GM12878 (cell line): Measurements from ENCODE around the gene TSPAN19. TPM values are rescaled to one million over a fixed set of nuclear protein-coding genes. Genes with fewer than 3 reads are reported as not detected.

ENCODE experiments used
- ATAC-seq: fragments of 200-7000 bp; cut with Tn5 transposase; 3 replicates; pipeline ENCODE4 v1.9.1; 2020; ENCODE audit warnings: mild to moderate bottlenecking, moderate library complexity
- BruUV-seq: library from RNA; stranded (reverse); fragments of 400-500 nt; replicated peaks from 2 replicates; lab custom pipeline; 2021; lab: Mats Ljungman, UMichigan
- CTCF ChIA-PET: fragments of 300-600 bp; sonication (Branson Sonifier 250); formaldehyde crosslinking; extraction: SDS; loops from one replicate; lab custom pipeline; 2021; ENCODE audit warnings: inconsistent platforms; lab: Yijun Ruan, JAX
- POLR2A ChIA-PET: fragments of 350-600 bp; formaldehyde crosslinking; extraction: SDS; loops from one replicate; lab custom pipeline; 2021; ENCODE audit warnings: inconsistent platforms; lab: Charles Lee
- RAD21 ChIA-PET: fragments of 300-600 bp; sonication (Branson Sonifier 250); formaldehyde crosslinking; loops from one replicate; lab custom pipeline; 2023; ENCODE audit warnings: antibody characterized with exemption; ENCODE audit not compliant: unreplicated experiment; lab: Charles Lee
- SMC1A ChIA-PET: fragments of 300-600 bp; sonication (Branson Sonifier 250); formaldehyde crosslinking; loops from one replicate; lab custom pipeline; 2023; ENCODE audit not compliant: unreplicated experiment, uncharacterized antibody; lab: Charles Lee
- DNase-seq: peaks from one replicate; pipeline ENCODE4 v3.0.0-alpha.2; 2011; ENCODE audit warnings: low read depth, low spot score
- FAIRE-seq: peaks from 3 replicates; lab custom pipeline; 2011; peaks lifted over from hg19 to GRCh38; lab: Jason Lieb, UNC
- H2AFZ ChIP-seq: 2 replicates; pipeline ENCODE4 v1.6.0; 2011; ENCODE audit warnings: low read depth, low read length, control low read depth; ENCODE audit not compliant: control insufficient read depth
- H3K27ac ChIP-seq: 2 replicates; pipeline ENCODE4 v1.5.1; 2011; ENCODE audit warnings: control low read depth; ENCODE audit not compliant: control insufficient read depth, insufficient read depth
- H3K27me3 ChIP-seq, 2 experiments: replicated peaks in 1 of 2; 2 replicates each; pipeline versions ENCODE4 v1.6.0 to v1.6.1; 2011; ENCODE audit warnings: low read length in 1 of 2; ENCODE audit not compliant: control insufficient read depth in 2 of 2, insufficient read depth in 2 of 2
- H3K36me3 ChIP-seq, 2 experiments: 2 replicates each; pipeline ENCODE4 v1.5.1; 2011; ENCODE audit warnings: low read length in 1 of 2; ENCODE audit not compliant: control insufficient read depth in 2 of 2, insufficient read depth in 2 of 2
- H3K4me1 ChIP-seq: 2 replicates; pipeline ENCODE4 v1.6.1; 2011; ENCODE audit warnings: mild to moderate bottlenecking, low read length, moderate library complexity, mixed read lengths; ENCODE audit not compliant: control insufficient read depth, insufficient read depth
- H3K4me2 ChIP-seq: 2 replicates; pipeline ENCODE4 v1.6.0; 2011; ENCODE audit warnings: control low read depth; ENCODE audit not compliant: control insufficient read depth, insufficient read depth
- H3K4me3 ChIP-seq: fragments of 200-600 bp; sonication (generic); 2 replicates; pipeline ENCODE4 v1.5.1; 2016
- H3K79me2 ChIP-seq: 2 replicates; pipeline ENCODE4 v1.6.0; 2011; ENCODE audit warnings: low read length; ENCODE audit not compliant: control insufficient read depth, insufficient read depth
- H3K9ac ChIP-seq: 2 replicates; pipeline ENCODE4 v1.8.0; 2011; ENCODE audit warnings: low read length, control low read depth, mixed read lengths; ENCODE audit not compliant: control insufficient read depth, insufficient read depth
- H3K9me3 ChIP-seq: replicated peaks from 3 replicates; pipeline ENCODE4 v1.5.1; 2011; ENCODE audit warnings: mild to moderate bottlenecking, low read length; ENCODE audit not compliant: control insufficient read depth, insufficient read depth
- H4K20me1 ChIP-seq: 2 replicates; pipeline ENCODE4 v1.6.0; 2011; ENCODE audit not compliant: control insufficient read depth, insufficient read depth
- CTCF ChIP-seq, 3 experiments: IDR thresholded peaks in 2 of 3; conservative IDR thresholded peaks in 1 of 3; 2 replicates each; pipeline ENCODE4 v1.5.1; 2011; ENCODE audit warnings: low read depth in 3 of 3, low read length in 3 of 3, mild to moderate bottlenecking in 3 of 3, control low read depth in 2 of 3, moderate library complexity in 2 of 3, inconsistent platforms in 1 of 3, mixed read lengths in 1 of 3; ENCODE audit not compliant: control insufficient read depth in 2 of 3, insufficient read depth in 1 of 3; ENCODE audit errors: extremely low read depth in 1 of 3
- MAX ChIP-seq: IDR thresholded peaks from 2 replicates; pipeline ENCODE4 v1.6.1; 2012; ENCODE audit warnings: low read depth, low read length, improper control_type of control experiment
- NFYA ChIP-seq: IDR thresholded peaks from 2 replicates; pipeline ENCODE4 v1.6.1; 2011; ENCODE audit warnings: low read depth, mild to moderate bottlenecking, low read length, improper control_type of control experiment, borderline replicate concordance
- RCOR1 ChIP-seq: conservative IDR thresholded peaks from 2 replicates; pipeline ENCODE4 v1.6.1; 2012; ENCODE audit warnings: low read depth, low read length, improper control_type of control experiment
- SIX5 ChIP-seq: IDR thresholded peaks from 2 replicates; pipeline ENCODE4 v1.6.1; 2011; ENCODE audit warnings: mild to moderate bottlenecking, low read depth, low read length, moderate library complexity; ENCODE audit not compliant: severe bottlenecking
- SMC3 ChIP-seq: IDR thresholded peaks from 2 replicates; pipeline ENCODE4 v1.6.1; 2011; ENCODE audit warnings: low read length, improper control_type of control experiment, borderline replicate concordance
- TARDBP ChIP-seq: IDR thresholded peaks from 2 replicates; pipeline ENCODE4 v1.6.1; 2016; ENCODE audit warnings: borderline replicate concordance
- TCF7 ChIP-seq: IDR thresholded peaks from 2 replicates; pipeline ENCODE4 v1.6.1; 2014; ENCODE audit warnings: antibody characterized with exemption, borderline replicate concordance
- ZZZ3 ChIP-seq: IDR thresholded peaks from 2 replicates; pipeline ENCODE4 v1.6.1; 2011; ENCODE audit warnings: low read depth; ENCODE audit not compliant: control insufficient read depth, insufficient read length
- WGBS: methylation state at CpG from one replicate; pipeline ENCODE4 v1.1.6; 2016; ENCODE audit warnings: low lambda C conversion rate; ENCODE audit not compliant: insufficient replicate concordance, insufficient coverage; ENCODE audit errors: missing lambda C conversion rate; 5-methylcytosine and 5-hydroxymethylcytosine counted together
- in situ Hi-C: fragments of 300-500 bp; cut with MboI; formaldehyde crosslinking; loops from 9 replicates; pipeline ENCODE4 v1.14.3; 2018; ENCODE audit warnings: mixed read lengths
- intact Hi-C: fragments of 100-400 bp; cut with micrococcal nuclease; formaldehyde crosslinking; loops from one replicate; pipeline ENCODE4 v1.14.2; 2022; ENCODE audit not compliant: unreplicated experiment
- polyA plus RNA-seq, 11 experiments: library from polyadenylated mRNA; depleted of rRNA in 4 of 11; unstranded in 6 of 11; stranded (reverse) in 5 of 11; fragments of >200 nt; fragmentation: Nextera tagmentation in 4 of 11; fragmentation: Illumina TruSeq in 1 of 11; extraction: Ambion mirVana in 4 of 11; extraction: Trizol in 1 of 11; gene quantifications; 1 replicate in 1 of 11; 2 replicates in 10 of 11; pipeline versions ENCODE4 v1.2.1 to v1.2.3, GENCODE V29; 2011 to 2016; ENCODE audit warnings: inconsistent platforms in 2 of 11, missing spikeins in 2 of 11, low read depth in 1 of 11
- total RNA-seq, 4 experiments: library from RNA; depleted of rRNA in 3 of 4; stranded (reverse); fragments of >200 nt in 3 of 4; fragmentation: Illumina TruSeq in 1 of 4; extraction: Trizol in 1 of 4; gene quantifications; 2 replicates each; pipeline versions ENCODE4 v1.2.1 to v1.2.3, GENCODE V29; 2013 to 2021

TSPAN19 gene
- total and polyA plus RNA-seq, 10 of the 15 experiments (the other 5 are each of a cell fraction or from before 2014, with no cell fraction given) = not detected

- SMC1A ChIA-PET = interaction anchor here (1.4 kb wide), 1 partner anchor 12 kb away, joined by 4 read pairs; no protein-coding TSS in a partner anchor
- Histone ChIP-seq H3K27me3 (no peaks in the 10 kb centered on the region), H3K27ac (no peak overlapping the region), H3K36me3 (no peaks in the 10 kb centered on the region), H3K4me3 (no peak overlapping the region), H3K4me2 (no peak overlapping the region; the same call in 1 of the 2 replicates), H3K9ac (no peak overlapping the region), H2AFZ (peak overlapping the region; percentile 53), H3K9me3 (no peaks in the 10 kb centered on the region), H3K79me2 (no peaks in the 10 kb centered on the region), H3K4me1 (no peaks in the 10 kb centered on the region), H4K20me1 (no peaks in the 10 kb centered on the region)
- POLR2A ChIA-PET = no interaction called here
- intact Hi-C loops (no loop called here), in situ Hi-C loops (no loop called here)
- BruUV-seq = no TSS peak
- ATAC-seq (peak; percentile 41; the same call in 2 of the 3 replicates), DNase-seq (no peak), FAIRE-seq (no peak)
- CTCF ChIA-PET = interaction anchor here (1.0 to 12.7 kb wide), 4 partner anchors 8 to 163 kb away, joined by 3 to 203 read pairs (median 6); no protein-coding TSS in a partner anchor
- RAD21 ChIA-PET = no interaction called here
- WGBS = 0% methylated on average over 3 of the region's 3 CpGs
- TF ChIP-seq MAX (no peak), CTCF (IDR thresholded peaks at IDR 0.05 in 2 of 3, conservative IDR thresholded peaks at IDR 0.05 in 1 of 3; ENCODE audit: control insufficient read depth in 2 of 3, extremely low read depth in 1 of 3, insufficient read depth in 1 of 3, low read depth in 3 of 3, low read length in 3 of 3) (no peak), NFYA (no peak), TCF7 (no peak), SIX5 (no peak), RCOR1 (no peak), SMC3 (no peak), ZZZ3 (no peak), TARDBP (no peak)
Observed at GRCh38 chr12:85036733-85037132, 656 bp upstream of the TSPAN19 start.
